RPMI8226 (cell line): Measurements from ENCODE around the gene DPEP3.

Experiments used
- DNase-seq: peaks from one replicate; pipeline ENCODE4 v3.0.0-alpha.2; 2015

Gene DPEP3

DNA sequence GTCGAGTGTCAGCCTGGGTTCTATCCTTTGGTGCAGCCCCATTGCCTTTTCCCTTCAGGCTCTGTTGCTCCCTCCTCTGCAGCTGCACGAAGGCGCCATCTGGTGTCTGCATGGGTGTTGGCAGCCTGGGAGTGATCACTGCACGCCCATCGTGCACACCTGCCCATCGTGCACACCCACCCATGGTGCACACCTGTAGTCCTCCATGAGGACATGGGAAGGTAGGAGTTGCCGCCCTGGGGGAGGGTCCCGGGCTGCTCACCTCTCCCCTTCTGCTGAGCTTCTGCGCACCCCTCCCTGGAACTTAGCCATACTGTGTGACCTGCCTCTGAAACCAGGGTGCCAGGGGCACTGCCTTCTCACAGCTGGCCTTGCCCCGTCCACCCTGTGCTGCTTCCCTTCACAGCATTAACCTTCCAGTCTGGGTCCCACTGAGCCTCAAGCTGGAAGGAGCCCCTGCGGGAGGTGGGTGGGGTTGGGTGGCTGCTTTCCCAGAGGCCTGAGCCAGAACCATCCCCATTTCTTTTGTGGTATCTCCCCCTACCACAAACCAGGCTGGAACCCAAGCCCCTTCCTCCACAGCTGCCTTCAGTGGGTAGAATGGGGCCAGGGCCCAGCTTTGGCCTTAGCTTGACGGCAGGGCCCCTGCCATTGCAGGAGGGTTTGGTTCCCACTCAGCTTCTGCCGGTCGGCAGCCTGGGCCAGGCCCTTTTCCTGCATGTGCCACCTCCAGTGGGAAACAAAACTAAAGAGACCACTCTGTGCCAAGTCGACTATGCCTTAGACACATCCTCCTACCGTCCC is 51.5 kb downstream of the DPEP3 start:
- peak; percentile 87 for DNase-seq

DNA sequence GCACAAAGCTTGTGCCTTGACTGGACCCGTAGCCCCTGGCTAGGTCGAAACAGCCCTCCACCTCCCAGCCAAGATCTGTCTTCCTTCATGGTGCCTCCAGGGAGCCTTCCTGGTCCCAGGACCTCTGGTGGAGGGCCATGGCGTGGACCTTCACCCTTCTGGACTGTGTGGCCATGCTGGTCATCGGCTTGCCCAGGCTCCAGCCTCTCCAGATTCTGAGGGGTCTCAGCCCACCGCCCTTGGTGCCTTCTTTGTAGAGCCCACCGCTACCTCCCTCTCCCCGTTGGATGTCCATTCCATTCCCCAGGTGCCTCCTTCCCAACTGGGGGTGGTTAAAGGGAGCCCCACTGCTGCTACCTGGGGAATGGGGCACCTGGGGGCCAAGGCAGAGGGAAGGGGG is 52.2 kb downstream of the DPEP3 start:
- DNase-seq, result no peak

DNA sequence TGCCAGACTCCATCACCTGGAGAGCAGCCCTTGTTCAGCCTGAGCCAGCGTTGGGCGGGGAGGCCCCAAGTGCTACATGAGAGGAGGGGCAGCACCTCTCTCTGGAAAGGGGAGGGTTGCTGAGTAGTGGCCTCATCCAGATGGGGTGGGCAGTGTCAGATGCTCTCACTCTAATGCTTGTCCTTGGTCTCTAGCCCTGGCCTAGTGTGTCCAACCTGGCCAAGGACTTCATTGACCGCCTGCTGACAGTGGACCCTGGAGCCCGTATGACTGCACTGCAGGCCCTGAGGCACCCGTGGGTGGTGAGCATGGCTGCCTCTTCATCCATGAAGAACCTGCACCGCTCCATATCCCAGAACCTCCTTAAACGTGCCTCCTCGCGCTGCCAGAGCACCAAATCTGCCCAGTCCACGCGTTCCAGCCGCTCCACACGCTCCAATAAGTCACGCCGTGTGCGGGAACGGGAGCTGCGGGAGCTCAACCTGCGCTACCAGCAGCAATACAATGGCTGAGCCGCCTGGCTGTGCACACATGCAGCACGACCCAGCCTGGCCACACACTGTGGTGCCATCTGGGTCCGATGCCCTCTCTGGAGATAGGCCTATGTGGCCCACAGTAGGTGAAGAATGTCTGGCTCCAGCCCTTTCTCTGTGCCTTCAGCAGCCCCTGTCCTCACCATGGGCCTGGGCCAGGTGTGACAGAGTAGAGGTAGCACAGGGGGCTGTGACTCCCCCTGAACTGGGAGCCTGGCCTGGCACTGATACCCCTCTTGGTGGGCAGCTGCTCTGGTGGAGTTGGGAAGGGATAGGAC is 53.0 kb downstream of the DPEP3 start:
- no peak for DNase-seq

GRCh38 chr16:67926181-67926750 is 54.0 kb downstream of the DPEP3 start:
- no peak for DNase-seq
